EL (cell line): ENCODE results near the gene CHST12.

Source experiments
- DNase-seq: peaks from one replicate; pipeline ENCODE4 v3.0.0-alpha.2; 2016

CHST12 gene

DNA sequence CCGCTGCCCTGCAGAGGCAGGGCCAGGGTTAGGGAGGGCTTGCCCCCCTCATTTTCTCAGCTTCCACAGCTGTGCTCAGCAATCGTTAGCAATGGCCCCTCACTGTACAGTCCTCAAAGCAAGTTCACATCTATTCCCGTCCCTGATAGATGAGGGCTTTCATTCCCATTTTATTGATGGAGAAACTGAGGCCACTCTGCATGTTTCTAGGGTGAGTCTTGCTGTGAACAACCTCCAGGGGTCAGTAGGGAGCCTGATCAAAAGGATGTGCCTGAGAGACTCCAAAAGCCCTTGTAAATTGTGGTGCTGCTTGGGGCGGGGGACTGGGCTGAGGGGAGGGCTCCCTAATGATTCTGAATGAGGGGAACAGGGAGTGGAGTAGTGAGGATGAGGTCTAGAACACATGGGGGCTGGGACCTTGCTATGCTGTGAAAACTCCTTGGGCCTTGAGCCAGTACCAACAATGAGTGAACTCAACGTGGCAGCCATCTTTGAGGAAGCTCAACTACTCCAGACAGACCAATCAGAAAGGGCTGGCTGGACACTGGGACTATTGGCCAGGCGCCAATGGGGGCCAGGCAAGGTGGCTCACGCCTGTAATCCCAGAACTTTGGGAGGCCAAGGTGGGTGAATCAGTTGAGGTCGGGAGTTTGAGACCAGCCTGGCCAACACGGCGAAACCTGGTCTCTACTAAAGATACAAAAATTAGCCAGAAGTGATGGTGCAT is 79.5 kb downstream of the CHST12 start:
- DNase-seq, result no peak

DNA sequence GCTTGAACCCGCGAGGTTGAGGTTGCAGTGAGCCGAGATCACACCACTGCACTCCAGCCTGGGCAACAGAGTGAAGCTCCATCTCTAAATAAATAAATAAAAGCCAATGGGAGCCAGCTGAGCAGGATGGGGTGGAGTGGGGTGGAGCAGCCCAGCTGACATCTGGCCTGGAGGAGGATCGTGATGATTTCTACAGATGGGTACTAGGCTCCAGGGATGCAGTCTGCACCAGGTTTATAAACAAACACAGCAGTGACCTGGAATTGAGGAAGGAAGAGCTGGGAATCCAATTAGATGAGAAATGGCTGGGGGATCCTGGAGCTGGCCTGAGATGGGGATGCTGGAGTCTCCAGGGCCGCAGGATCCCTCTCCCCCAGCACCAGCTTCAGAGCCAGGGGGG is 80.1 kb downstream of the CHST12 start:
- no peak for DNase-seq

DNA sequence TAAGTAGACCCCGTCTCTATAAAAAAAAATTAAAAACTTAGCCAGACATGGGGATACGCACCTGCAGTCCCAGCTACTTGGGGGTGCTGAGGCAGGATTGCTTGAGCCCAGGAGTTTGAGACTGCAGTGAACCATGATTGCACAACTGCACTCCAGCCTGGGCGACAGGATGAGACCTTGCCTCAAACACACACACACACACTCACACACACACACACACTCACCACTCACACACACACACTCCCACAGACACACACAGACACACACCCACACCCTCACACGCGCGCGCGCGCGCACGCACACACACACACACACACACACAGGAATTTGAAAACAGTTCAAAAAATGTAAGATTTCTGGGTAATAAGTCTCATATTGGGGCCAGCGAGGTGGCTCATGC is 81.5 kb downstream of the CHST12 start:
- DNase-seq, result no peak

DNA sequence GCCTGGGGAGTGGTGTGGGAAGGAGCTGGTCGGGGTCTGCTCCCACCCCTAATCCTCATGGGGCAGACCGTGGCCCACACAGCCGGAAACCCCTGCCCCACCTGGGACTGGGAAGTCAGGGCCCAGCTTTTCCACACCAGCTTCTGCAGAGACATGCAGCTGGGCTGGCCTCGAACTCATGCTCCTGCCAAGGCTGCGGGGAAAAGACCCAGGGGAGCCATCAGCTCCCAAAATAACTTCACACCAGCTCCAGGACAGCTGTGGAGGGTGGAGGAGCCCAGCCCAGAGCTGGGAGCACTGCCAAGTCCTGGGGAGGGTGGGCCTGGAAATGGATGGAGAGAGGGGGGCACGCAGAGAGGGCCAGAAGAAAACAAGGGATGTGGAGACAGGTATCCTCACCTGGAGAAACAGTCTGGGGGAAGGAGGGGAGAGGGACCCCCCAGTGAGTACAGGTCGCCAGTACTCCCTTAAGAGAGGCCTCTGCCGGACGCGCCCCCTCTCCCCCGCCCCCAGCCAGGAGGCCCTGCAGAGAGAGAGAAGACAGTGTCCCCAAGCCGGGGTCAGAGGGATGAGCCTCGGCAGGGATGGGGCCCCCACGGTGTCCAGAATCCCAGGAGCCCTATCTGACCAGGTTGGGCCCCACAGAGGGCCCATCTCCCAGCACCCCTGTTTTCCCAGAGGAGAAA is 84.3 kb downstream of the CHST12 start:
- DNase-seq, result no peak

DNA sequence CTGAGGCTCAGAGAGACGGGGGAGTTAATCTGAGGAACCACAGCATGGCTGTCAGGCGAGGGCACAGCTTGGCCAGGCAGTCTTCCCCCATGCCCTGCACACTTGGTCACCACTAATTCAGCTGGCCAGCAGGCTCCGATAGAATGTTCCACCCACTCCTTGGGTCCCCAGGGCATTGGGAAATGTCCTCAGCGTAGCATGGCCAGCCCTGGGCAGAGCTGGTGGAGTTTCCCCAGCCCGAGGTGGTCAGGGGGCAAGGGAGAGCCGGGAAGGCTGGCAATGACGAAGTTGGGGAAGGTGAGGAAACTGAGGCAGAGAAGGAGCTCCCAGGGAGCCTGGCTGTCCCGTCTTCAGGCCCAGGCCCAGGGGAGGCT is 84.8 kb downstream of the CHST12 start:
- peak; percentile 30 for DNase-seq

DNA sequence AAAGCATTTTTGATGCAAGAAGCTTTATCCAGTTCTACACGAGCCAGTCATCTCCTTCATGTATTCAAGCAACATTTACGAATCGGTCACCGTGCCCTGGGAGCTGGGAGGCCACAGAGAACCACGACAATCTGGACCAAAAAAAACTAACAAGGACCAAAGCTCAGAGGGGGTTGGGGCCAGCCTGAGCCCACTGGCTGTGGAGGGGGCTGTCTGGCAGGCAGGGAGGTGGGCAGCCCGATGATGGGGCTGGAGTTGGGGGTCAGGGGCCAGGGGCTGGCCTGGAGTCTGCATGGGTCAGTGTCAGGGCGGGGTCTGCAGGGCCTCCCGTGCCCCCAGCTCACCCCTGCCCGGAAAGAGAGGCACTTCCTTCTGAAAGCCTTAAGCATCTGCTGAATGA is 85.3 kb downstream of the CHST12 start:
- DNase-seq, result no peak

DNA sequence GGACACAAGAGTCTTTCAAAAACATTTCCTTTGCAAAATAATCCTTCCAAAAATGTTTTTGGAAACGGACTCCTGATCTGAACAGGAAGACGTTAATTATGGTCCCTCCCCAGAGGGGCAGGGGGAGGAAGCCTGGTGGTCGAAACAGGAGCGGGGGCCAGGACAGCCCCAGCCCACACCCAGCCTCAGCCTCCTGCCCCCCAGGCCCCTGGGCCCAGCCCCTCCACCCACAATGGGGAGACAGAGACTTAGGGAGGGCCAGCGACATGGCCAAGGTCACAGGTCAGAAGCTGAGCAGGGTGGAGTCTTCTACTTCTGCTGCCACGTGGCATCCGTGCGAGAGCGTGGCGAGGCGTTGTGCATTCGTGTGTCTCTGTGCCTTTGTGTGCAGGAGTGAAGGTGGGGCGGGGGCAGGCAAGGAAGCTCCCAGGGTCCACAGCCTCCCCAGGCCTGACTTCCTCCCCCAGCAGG is 86.8 kb downstream of the CHST12 start:
- DNase-seq, result no peak

DNA sequence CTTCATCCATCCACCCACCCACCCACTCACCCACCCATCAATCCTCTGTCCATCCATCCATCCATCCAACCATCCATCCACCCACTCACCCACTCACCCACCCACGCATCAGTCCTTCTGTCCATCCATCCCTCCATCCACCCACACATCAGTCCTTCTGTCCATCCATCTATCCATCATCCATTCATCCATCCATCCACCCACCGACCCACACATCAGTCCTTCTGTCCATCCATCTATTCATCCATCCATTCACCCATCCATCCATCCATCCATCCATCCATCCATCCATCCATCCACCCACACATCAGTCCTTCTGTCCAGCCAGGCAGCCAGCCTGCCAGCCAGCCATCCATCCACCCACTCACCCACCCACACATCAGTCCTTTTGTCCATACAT is 88.6 kb downstream of the CHST12 start:
- no peak for DNase-seq

DNA sequence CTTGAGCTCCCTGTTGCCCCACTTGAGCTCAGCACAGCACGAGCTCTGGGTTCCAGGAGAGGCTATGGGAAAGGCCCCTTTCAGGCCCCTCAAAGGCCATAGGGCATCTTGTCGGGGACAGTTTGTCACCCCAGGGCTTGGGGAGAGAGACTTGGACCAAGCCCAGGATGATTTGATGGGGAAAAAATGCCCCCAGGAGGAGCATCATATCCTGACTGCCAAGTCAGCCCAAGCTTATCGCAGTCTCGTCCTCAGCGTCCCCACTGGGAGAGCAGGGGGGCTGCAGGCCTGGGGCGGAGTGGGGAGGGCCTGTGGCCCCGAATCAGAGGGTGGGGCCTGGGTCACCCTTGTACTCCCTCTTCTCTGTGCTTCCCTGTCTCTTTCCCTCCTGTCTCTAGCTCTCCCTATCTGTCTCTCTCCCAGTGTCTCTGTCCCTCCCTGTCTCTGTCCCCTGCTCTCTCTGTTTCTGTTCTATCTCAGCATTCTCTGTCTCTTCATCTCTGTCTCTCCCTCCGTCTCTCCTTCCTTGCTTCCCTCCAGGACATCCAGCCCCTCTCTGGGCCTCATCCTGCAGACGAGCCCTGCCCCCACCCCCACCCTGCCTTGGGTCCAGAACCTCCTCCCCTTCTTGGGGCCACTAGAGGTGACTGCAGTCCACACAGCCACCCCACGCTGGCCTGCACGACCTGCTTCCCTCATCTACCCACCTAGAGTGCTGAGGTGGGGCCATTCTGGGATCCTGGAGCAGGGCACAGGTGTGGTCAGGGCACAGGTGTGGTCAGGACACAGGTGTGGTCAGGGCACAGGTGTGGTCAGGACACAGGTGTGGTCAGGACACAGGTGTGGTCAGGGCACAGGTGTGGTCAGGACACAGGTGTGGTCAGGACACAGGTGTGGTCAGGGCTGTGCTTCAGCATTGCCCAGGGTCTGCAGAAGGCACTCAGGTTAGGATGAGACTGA is 90.1 kb downstream of the CHST12 start:
- DNase-seq, result peak; percentile 62

DNA sequence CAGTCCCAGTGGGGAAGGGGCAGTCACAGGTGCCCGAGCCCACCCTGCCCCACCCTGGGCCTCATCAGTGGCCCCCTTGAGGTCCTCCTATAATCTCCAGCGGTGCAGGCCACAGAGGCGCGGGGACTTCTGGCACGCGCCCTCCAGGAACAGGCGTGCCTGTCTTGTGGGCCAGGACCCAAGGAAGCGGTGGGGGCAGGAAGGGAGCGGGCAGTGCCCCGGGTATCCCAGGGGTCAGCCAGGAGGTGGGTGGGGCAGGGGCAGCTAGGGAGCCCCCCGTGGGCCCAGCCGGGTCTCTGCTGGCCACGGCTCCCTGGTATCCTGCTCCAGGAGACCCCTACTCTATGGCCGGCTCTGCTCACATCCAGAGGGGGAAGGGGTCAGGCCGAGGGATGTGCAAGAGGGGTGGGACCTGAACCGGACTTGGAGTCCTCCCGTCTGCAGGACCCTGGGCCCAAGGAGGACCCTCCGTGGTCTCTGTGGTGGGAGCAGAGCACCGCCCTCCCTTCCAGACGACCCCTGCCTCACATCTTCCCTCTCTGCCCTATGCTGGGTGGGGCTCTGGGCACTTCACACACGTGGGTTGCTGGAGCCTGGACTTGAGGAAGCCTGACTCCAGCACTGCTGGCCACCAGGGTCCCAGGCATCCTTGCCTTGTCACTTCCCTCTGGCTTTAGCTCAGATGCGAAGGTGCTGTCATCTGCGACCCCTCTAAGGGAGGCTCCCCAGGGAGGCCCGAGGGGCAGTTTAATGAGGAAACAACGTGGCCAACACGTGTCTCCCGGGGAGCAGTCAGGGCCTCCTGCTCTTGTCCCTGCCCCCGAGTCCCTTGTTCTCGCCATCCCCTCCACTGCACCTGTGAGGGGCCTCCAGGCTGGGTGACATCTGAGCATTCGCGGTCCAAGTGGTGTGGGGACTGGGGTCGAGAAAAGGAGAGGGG is 91.0 kb downstream of the CHST12 start:
- no peak for DNase-seq

DNA sequence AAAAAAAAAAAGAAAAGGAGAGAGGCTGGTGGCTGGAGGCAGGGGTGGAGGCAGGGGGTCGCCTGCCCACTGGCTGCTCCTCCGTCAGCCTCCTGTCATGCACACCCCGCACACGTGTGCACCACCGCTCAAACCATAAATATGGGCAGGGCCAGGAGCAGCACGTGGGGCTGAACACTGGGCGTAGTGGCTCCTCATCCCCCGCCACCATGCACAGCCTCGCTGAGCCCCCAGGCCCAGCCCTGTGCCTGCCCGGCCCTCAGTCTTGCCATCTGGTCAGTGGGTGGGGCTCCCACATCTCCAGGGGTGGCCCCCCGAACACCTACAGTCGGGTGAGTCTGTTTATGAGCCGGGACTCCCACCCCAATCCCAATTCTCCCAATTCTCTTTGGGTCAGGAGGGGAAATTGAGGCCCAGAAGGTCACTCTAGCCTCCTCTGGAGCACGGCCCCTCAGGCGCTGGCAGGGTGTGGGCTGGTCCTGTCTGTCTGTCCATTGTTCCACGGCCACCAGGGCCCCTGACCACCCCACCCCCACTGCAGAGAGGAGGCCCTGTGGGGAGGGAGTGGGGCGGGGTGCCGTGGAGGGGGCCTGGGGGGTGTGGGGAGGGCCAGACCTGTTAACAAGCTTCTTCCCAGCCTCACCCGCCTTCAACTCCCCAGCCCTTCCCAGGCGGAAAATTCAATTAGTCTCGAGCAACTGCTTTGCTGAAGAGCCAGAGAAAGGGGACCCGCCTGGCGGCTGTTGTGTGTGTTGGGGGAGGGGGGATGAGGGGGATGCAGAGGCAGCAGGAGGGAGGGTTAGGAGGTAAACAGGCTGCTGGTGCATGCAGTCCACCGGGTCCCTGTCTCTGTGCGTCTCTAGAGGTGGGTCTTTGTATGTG is 92.2 kb downstream of the CHST12 start:
- no peak for DNase-seq

DNA sequence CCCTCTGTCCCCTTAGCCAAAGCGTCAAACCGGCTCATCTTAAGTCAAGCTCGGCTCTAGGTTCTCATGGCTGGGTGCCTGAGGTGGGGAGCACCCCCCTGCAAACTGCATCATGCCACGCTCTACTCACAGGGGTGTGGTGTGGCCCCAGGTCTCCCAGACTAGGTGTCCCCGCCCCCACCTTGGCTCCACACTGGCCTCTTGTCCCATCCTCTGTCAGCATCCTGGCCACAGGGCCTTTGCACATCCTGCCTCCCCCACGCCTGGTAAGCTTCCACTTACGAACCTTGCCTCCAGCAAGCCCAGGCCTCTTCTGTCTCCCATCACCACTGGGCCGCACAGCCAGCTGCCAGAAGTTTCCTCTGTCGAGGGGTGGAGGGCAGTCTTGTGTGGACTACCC is 93.0 kb downstream of the CHST12 start:
- DNase-seq, result no peak

DNA sequence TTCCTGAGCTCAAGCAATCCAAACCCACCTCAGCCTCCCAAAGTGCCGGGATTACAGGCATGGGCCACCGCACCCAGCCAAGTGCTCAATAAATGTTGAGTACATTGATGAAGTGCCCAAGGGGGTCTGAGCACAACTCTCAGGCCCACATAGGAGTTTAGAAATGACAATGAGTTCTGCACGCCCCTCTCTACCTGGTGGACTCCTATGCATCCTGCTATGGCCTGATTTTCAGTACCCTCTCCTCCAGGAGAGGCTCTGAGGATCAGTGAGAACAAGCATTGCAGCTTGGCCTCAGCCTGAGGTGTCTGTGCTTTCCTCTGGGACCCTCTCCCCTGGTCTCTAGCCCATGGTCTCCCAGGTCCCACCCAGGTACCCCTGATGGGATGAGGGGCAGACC is 93.7 kb downstream of the CHST12 start:
- DNase-seq, result no peak

DNA sequence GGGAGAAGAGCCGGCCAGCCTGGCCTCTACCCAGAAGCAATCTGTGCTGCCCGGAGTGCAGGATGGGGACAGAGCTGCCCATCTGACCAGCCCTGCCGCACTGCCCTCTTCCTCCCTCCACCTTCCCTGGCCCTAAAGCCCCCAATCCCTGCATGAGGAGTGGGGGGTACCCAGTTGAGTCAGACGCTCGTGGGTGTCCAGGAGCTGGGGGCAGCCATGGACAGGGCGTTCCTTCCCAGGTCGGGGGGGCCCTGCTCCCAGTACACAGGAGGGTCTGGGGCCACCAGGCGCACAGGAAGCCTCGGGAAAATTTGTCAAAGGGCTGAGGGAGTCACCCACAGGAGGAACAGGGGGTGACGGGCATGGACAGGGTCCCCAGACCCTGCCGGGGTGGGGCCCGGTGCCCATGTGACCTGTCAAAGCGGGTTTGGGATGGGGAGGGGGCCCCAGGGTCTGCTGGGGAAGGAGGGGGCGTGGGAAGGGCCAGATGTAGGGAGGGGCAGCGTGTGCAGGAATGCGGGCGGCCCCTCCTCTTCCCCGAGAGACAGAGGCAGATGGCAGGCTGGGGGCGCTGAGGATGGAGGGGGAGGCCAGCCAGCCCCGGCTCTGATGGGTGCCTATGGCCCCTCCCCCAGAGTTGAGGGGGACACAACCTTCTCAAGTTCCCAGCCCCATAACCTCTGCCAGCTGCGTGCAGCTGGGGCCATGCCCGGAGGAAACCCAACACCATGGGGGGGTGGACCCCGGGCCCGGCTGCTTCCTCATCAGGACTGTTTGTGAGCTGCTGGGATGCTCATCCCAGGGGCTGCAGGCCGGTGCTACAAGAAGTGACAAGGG is 94.3 kb downstream of the CHST12 start:
- no peak for DNase-seq
